Measurements from ENCODE around the gene CNTF.

CNTF gene

DNA sequence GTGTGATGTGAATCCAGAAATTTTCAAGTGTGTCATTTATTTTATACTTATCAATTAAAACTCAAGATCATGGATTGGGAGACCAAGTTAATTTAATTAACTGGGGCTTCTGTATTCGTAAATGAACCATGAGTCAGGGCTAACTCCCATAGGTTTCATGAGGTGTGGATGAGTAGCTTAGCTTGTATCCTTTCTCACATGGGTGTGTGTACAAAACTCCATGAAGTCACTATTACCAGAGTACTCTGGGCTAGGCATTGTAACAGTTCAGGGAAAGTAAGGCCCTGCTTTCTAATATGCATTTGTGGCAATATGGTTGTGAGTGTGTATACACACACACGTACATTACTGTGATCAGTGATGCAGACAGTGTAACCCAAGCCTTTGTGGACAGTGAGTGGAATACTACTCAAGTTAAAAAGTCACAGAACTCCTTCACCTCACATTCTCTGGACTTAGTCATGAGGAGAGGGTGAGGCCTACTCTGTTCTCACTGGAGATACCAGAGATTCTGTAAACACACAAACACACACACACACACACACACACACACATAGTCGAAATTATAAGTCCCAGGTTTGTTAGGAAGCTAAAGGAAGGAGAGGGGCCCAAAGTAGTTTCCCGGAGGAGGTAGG lies 3.5 kb downstream of the CNTF start:
- H3K36me3 ChIP-seq (ENCODE audit: insufficient read depth, insufficient read length, low read length), result peaks cover 40% of the 10 kb centered on the region
- no peak for DNase-seq (ENCODE audit: low read depth, low spot score)
- no peaks in the 10 kb centered on the region for H3K9me3 ChIP-seq (ENCODE audit: insufficient read depth, low read length)
- no peaks in the 10 kb centered on the region for H3K27me3 ChIP-seq (ENCODE audit: insufficient read depth, insufficient read length)
- TF ChIP-seq YY1 (IDR thresholded peaks at IDR 0.05; ENCODE audit: insufficient read depth, insufficient read length) (no peak), SUZ12 (IDR thresholded peaks at IDR 0.05; ENCODE audit: extremely low read depth, insufficient read depth, insufficient read length) (no peak), ZNF274 (IDR thresholded peaks at IDR 0.05; ENCODE audit: low read depth, low read length) (no peak)
- H3K4me3 ChIP-seq (ENCODE audit: insufficient read length, low read depth), result no peak overlapping the region
- H3K9ac ChIP-seq (ENCODE audit: insufficient read length, low read depth), result no peak overlapping the region
- H3K4me1 ChIP-seq (ENCODE audit: insufficient read depth, insufficient read length), result no peaks in the 10 kb centered on the region

DNA sequence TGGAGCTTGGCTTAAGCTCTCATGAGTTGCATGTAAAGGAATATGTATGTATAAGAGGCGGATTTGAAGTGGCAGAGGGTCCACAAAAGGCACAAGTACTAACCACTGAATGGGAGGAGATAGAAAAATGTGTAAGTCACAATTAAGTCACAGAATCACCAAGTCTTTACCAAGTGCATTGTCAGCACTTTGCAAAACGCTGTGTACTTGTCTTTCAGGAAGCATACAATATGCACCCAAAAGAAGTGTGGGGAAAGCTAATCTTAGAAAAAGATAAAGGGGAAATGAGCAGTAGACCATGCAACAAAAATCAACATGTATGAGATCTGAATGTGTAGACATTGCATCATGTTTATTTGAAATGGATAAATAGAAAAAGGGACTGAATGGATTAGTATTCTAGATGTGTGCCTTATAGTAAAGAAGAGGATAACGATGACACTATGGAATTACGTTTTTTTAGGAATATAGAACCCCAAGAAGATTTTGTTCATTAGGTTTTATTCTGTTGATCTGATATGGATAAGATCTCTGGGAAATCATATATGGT lies 4.5 kb downstream of the CNTF start:
- no peaks in the 10 kb centered on the region for H3K27me3 ChIP-seq (ENCODE audit: insufficient read depth, insufficient read length)
- DNase-seq (ENCODE audit: low read depth, low spot score), result no peak
- no peaks in the 10 kb centered on the region for H3K4me1 ChIP-seq (ENCODE audit: insufficient read depth, insufficient read length)
- no peaks in the 10 kb centered on the region for H3K9me3 ChIP-seq (ENCODE audit: insufficient read depth, low read length)
- H3K36me3 ChIP-seq (ENCODE audit: insufficient read depth, insufficient read length, low read length), result peaks cover 36% of the 10 kb centered on the region
- no peak for TF ChIP-seq ZNF274 (IDR thresholded peaks at IDR 0.05; ENCODE audit: low read depth, low read length)
- no peak for TF ChIP-seq YY1 (IDR thresholded peaks at IDR 0.05; ENCODE audit: insufficient read depth, insufficient read length)
- no peak for TF ChIP-seq SUZ12 (IDR thresholded peaks at IDR 0.05; ENCODE audit: extremely low read depth, insufficient read depth, insufficient read length)
- H3K4me3 ChIP-seq (ENCODE audit: insufficient read length, low read depth), result no peak overlapping the region
- no peak overlapping the region for H3K9ac ChIP-seq (ENCODE audit: insufficient read length, low read depth)

DNA sequence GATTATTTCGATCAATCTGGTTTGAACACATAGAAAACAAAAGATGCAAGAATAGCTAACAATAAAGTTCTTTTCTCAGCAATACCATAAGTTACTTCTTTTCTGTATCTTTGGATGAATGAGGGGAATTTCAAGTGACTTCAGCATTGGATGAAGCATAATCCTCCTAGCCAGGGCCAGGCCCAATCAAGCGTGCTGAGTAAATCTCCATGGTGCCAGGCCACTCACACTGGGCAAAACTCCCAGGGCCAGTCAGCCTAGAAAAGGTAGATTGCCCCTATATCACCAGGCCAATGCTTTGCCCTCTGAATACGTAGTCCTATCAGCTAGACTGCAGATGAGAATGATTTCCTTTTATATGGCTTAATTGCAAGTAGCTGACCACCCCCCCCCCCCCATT lies 6.0 kb downstream of the CNTF start:
- H3K27me3 ChIP-seq (ENCODE audit: insufficient read depth, insufficient read length), result no peaks in the 10 kb centered on the region
- no peak overlapping the region for H3K9ac ChIP-seq (ENCODE audit: insufficient read length, low read depth)
- TF ChIP-seq SUZ12 (IDR thresholded peaks at IDR 0.05; ENCODE audit: extremely low read depth, insufficient read depth, insufficient read length) (no peak), YY1 (IDR thresholded peaks at IDR 0.05; ENCODE audit: insufficient read depth, insufficient read length) (no peak), ZNF274 (IDR thresholded peaks at IDR 0.05; ENCODE audit: low read depth, low read length) (no peak)
- H3K4me3 ChIP-seq (ENCODE audit: insufficient read length, low read depth), result no peak overlapping the region
- H3K36me3 ChIP-seq (ENCODE audit: insufficient read depth, insufficient read length, low read length), result peaks cover 22% of the 10 kb centered on the region
- no peak for DNase-seq (ENCODE audit: low read depth, low spot score)
- H3K9me3 ChIP-seq (ENCODE audit: insufficient read depth, low read length), result no peaks in the 10 kb centered on the region
- no peaks in the 10 kb centered on the region for H3K4me1 ChIP-seq (ENCODE audit: insufficient read depth, insufficient read length)

DNA sequence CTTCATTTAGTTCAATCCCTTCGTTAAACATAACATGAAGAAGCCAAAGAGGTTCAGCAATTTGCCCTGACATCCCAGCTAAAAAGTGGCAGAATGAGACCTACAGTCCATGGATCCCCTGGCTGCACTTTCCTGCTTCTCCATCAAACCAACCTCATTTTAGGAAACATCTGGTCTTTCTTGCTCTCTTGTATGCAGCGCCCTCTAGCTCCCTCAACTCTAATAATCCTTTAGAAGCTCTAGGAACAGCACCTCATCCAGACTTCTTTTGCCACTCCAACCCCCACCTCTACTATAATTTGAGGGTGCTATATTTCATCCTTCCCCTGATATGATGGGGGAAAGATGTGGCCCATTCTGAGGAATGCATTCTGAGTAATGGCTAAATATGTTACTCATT lies 7.4 kb downstream of the CNTF start:
- H3K4me1 ChIP-seq (ENCODE audit: insufficient read depth, insufficient read length), result no peaks in the 10 kb centered on the region
- H3K27me3 ChIP-seq (ENCODE audit: insufficient read depth, insufficient read length), result no peaks in the 10 kb centered on the region
- TF ChIP-seq ZNF274 (IDR thresholded peaks at IDR 0.05; ENCODE audit: low read depth, low read length) (no peak), YY1 (IDR thresholded peaks at IDR 0.05; ENCODE audit: insufficient read depth, insufficient read length) (no peak), SUZ12 (IDR thresholded peaks at IDR 0.05; ENCODE audit: extremely low read depth, insufficient read depth, insufficient read length) (no peak)
- DNase-seq (ENCODE audit: low read depth, low spot score), result no peak
- H3K9me3 ChIP-seq (ENCODE audit: insufficient read depth, low read length), result no peaks in the 10 kb centered on the region
- no peak overlapping the region for H3K9ac ChIP-seq (ENCODE audit: insufficient read length, low read depth)
- peaks cover 10% of the 10 kb centered on the region for H3K36me3 ChIP-seq (ENCODE audit: insufficient read depth, insufficient read length, low read length)
- H3K4me3 ChIP-seq (ENCODE audit: insufficient read length, low read depth), result no peak overlapping the region

DNA sequence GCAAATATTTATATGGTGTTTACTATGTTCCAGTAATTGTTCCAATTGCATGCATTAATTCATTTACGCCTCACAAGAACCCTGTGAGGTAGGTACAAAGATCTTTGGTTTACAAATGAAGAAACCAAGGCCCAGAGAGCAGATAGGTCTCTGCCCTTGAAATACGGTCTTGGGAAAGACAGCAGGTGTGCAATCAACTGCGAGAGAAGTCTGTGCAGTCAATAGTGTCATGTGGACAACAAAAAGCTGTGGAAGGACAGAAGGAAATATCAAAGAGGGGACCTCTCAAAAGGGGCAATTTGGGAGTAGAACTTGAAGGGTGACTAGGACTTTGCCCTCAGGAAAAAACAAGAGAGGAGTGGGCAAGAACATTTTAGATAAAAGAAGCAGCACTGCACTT lies 8.9 kb downstream of the CNTF start:
- no peak for DNase-seq (ENCODE audit: low read depth, low spot score)
- no peaks in the 10 kb centered on the region for H3K27me3 ChIP-seq (ENCODE audit: insufficient read depth, insufficient read length)
- H3K36me3 ChIP-seq (ENCODE audit: insufficient read depth, insufficient read length, low read length), result peaks cover 4% of the 10 kb centered on the region
- no peak overlapping the region for H3K4me3 ChIP-seq (ENCODE audit: insufficient read length, low read depth)
- no peak overlapping the region for H3K9ac ChIP-seq (ENCODE audit: insufficient read length, low read depth)
- H3K4me1 ChIP-seq (ENCODE audit: insufficient read depth, insufficient read length), result no peaks in the 10 kb centered on the region
- H3K9me3 ChIP-seq (ENCODE audit: insufficient read depth, low read length), result no peaks in the 10 kb centered on the region
- TF ChIP-seq ZNF274 (IDR thresholded peaks at IDR 0.05; ENCODE audit: low read depth, low read length) (no peak), YY1 (IDR thresholded peaks at IDR 0.05; ENCODE audit: insufficient read depth, insufficient read length) (no peak), SUZ12 (IDR thresholded peaks at IDR 0.05; ENCODE audit: extremely low read depth, insufficient read depth, insufficient read length) (no peak)

DNA sequence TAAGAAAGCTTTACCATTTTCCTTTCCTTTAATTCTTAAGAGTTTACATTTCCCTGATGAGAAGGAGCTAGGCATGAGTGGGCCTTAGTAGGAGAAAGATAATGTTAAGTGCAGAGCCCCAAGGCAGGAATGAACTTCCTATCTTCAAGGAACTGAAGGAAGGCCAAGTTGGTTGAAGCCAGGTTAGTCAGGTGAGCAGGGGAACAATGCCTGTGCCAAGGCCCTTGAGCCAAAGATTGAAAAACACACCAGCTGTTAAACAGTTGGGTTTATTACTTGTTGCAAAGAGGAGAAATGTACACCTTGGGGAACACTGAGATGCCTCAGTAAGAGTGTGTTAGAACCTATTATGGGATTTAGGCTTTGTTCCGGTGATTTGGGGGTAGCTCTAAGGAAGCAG lies 10.0 kb downstream of the CNTF start:
- Histone ChIP-seq H3K36me3 (ENCODE audit: insufficient read depth, insufficient read length, low read length) (no peaks in the 10 kb centered on the region), H3K9me3 (ENCODE audit: insufficient read depth, low read length) (no peaks in the 10 kb centered on the region), H3K9ac (ENCODE audit: insufficient read length, low read depth) (no peak overlapping the region), H3K27me3 (ENCODE audit: insufficient read depth, insufficient read length) (no peaks in the 10 kb centered on the region), H3K4me3 (ENCODE audit: insufficient read length, low read depth) (no peak overlapping the region), H3K4me1 (ENCODE audit: insufficient read depth, insufficient read length) (no peaks in the 10 kb centered on the region)
- TF ChIP-seq SUZ12 (IDR thresholded peaks at IDR 0.05; ENCODE audit: extremely low read depth, insufficient read depth, insufficient read length) (no peak), ZNF274 (IDR thresholded peaks at IDR 0.05; ENCODE audit: low read depth, low read length) (no peak), YY1 (IDR thresholded peaks at IDR 0.05; ENCODE audit: insufficient read depth, insufficient read length) (no peak)
- no peak for DNase-seq (ENCODE audit: low read depth, low spot score)

DNA sequence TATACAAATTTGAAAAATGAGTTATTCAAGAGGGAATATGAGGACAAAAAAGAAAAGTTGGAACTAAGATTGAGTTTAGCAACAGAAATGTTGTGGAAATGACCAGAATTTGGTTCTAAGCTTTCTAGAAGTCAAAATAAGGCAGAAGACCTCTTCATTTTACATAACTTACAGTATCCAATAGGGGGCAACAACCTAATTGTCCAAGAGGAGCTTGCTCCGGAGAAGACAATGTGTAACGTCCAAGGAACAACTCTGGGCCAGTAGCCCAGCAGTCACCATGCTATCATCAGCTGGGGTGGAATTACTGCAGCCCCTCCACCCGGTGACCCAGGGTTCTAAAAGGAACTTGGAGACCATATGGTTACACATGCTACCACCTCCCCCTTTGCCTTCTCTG lies 14.1 kb downstream of the CNTF start:
- no peak for TF ChIP-seq ZNF274 (IDR thresholded peaks at IDR 0.05; ENCODE audit: low read depth, low read length)
- TF ChIP-seq YY1 (IDR thresholded peaks at IDR 0.05; ENCODE audit: insufficient read depth, insufficient read length), result no peak
- no peak for TF ChIP-seq SUZ12 (IDR thresholded peaks at IDR 0.05; ENCODE audit: extremely low read depth, insufficient read depth, insufficient read length)
- no peaks in the 10 kb centered on the region for H3K36me3 ChIP-seq (ENCODE audit: insufficient read depth, insufficient read length, low read length)
- no peak overlapping the region for H3K9ac ChIP-seq (ENCODE audit: insufficient read length, low read depth)
- no peak overlapping the region for H3K4me3 ChIP-seq (ENCODE audit: insufficient read length, low read depth)
- no peaks in the 10 kb centered on the region for H3K4me1 ChIP-seq (ENCODE audit: insufficient read depth, insufficient read length)
- no peak for DNase-seq (ENCODE audit: low read depth, low spot score)
- no peaks in the 10 kb centered on the region for H3K27me3 ChIP-seq (ENCODE audit: insufficient read depth, insufficient read length)
- no peaks in the 10 kb centered on the region for H3K9me3 ChIP-seq (ENCODE audit: insufficient read depth, low read length)

Data from NT2/D1 (cell line).